HG03354 (cell line): ENCODE data around the gene RNF113A.
"Not testable (repeated sequence)": the region's sequence is repeated elsewhere in the genome, so short reads cannot be mapped to it uniquely, and the experiment has no call there.

Source experiments
- ATAC-seq: cut with Tn5 transposase; IDR thresholded peaks from one replicate; pipeline ENCODE4 v1.9.1; 2021; ENCODE audit warnings: mild to moderate bottlenecking; ENCODE audit not compliant: unreplicated experiment, poor library complexity, severe bottlenecking

RNF113A gene

DNA sequence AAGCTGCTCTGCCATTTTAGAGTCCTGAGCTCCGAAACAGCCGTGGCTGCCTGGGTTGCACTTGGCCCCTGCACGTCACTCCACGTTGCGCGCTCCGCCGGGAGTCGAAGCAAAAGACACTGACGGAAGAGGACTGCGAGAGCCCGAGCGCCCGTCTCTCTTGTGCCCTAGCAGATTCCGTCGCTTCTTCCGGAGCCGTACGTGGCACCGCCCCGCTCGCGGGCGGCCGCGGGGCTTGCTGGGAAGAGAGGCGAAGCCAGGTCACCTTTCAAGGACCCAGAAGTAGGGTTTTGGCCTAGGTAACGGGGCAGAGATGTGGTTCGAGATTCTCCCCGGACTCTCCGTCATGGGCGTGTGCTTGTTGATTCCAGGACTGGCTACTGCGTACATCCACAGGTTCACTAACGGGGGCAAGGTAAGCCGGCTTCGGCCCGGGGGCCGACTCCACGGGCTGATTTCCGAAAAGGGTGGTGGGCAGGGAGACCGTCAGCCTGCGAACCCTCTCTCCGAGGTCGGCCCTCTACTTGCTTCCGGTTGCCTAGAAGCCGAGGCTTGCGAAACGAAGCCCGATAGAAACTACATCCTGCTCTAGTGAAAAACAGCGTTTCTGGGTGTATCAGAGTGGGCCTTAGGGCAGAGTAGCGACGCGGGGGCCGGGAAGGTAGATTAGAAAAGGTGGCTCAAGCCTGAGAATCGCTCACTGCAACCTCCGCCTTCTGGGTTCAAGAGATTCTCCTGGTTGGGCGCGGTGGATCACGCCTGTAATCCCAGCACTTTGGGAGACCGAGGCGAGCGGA, at the start of gene RNF113A, which contains the start of gene NDUFA1:
Gene RNF113A, minus strand, starts transcription at position 135 of the 797 bp plus-strand sequence. Its CDS starts 120 bp downstream, at position 15.
Gene NDUFA1, plus strand, starts transcription at position 234 of the 797 bp plus-strand sequence. Its CDS starts 80 bp downstream, at position 314.
- peak; percentile 88 for ATAC-seq

DNA sequence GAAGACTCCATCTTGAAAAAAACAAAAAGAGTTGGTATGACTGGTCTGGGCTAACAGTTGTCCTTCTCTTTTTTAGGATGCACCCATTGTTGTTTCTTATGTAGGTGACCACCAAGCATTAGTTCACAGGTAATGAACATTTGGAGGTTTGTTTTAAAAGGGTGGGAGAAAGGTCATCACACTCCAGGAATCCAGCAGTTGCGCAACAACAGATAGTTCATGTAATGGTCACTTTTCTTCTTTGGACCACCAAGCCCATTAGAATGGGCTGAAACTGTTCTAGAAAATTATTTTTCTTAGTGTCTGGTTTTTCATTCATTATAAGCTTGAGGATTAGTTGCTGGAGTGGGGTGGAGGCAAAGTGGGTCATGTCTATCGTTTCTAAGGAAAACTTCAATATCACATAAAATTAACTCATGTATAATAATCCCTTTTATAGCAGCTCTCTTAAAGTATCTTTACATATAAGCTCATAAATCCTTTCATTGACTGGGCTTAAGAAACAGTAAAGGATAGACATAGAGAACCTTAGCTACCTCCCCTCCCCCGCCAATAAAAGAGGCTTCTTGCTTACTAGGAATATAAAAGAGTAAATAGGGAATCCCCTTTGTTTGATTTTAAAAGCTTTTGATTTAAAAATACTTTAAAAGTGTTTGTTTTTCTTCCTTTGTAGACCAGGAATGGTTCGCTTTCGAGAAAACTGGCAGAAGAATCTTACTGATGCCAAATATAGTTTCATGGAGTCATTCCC, 48.5 kb upstream of the RNF113A start:
- no peak for ATAC-seq

GRCh38 chrX:119917877-119918276, 46.3 kb upstream of the RNF113A start:
- no peak for ATAC-seq

- ATAC-seq: no peak
These were observed 44.8 kb upstream of the RNF113A start for GRCh38 chrX:119916310-119916709.

DNA sequence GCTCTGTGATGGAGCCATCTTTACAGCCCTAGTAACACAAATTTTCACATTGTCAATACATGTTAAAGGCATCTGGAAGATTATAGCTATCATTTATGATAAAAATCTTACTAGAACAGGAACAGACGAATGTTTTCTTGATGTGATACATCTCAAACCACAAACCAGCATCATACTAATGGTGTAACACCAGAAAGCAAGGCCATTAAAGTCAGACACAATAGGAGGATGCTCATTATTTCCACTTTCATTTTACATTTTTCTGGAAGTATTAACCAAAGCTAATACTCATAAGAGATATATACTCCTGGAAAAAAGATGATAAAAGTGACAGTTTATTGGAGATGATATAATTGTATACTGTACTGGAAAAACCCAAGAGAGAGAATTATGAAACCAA, 29.4 kb upstream of the RNF113A start:
- ATAC-seq: no peak

DNA sequence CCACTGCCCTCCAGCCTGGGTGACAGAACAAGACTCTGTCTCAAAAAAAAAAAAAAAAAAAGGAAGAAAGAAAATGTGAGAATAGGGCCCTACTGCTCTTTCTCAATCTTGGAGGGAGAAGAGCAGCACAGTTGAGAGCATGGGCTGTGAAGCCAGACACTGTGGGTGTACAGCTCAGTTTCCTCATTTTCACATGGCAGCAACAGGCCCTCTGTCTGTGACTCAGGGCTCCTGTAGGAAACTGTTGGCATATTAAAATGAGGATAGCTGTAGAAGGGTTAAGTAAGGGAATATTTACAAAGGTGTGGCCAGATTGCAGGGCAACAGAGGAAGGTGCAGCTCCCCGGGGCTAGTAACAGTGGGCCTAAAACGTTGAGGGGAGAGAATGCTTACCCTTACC, 27.6 kb upstream of the RNF113A start:
- ATAC-seq: no peak

DNA sequence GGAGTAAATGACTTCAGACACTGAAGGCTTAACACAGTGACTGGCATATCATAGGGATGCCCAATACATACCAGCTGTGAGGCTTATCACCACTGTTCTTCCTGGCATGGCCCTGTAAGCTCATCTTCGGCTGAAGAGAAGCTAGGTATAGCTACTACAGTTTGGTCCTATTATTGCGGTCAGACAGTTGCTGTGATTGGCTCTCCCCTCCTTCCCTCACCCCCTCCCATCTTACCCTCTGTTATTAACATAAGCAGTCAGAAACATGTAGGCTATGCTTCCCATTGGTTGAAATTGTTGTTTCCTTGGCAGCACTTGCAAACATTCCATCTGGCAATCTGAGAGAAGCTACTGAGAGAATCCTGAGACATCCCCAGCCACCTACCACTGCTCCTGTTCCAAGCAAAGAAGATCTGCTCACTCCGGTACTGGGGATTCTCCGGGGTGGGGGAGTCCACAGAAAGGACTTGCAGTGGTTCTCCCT, 24.4 kb upstream of the RNF113A start, which contains the start of gene AKAP14:
Gene AKAP14, plus strand, starts transcription at position 51 of the 484 bp plus-strand sequence. CDS start 7,331 bp downstream, outside the sequence.
- no peak for ATAC-seq

GRCh38 chrX:119891961-119892692, 20.6 kb upstream of the RNF113A start:
- not testable (repeated sequence) for ATAC-seq

GRCh38 chrX:119890626-119891025, 19.1 kb upstream of the RNF113A start:
- ATAC-seq: not testable (repeated sequence)

- ATAC-seq: peak; percentile 92
These were observed 16.3 kb upstream of the RNF113A start for GRCh38 chrX:119887721-119888425.

- ATAC-seq: no peak
These were observed 14.3 kb upstream of the RNF113A start for GRCh38 chrX:119885554-119886428.

GRCh38 chrX:119880552-119881437, 9.3 kb upstream of the RNF113A start:
- peak; percentile 92 for ATAC-seq

DNA sequence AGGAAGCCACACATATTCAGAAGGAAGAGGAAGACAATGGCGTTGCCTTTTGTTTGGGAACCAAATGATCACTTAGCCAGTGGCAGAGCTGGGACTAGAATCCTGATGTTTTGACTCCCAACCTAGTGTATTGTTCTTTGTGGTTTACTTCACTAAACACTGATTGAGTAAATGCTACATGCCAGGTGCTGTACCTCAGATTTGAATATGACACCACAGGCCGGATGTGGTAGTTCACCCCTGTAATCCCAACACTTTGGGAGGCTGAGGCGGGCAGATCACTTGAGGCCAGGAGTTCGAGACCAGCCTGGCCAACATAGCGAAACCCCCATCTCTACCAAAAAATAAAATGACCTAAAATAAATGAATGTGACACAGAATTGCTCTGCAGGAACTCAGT, 8.5 kb upstream of the RNF113A start:
- peak; percentile 47 for ATAC-seq

- ATAC-seq: no peak
These were observed 7.2 kb upstream of the RNF113A start for GRCh38 chrX:119878740-119879139.

DNA sequence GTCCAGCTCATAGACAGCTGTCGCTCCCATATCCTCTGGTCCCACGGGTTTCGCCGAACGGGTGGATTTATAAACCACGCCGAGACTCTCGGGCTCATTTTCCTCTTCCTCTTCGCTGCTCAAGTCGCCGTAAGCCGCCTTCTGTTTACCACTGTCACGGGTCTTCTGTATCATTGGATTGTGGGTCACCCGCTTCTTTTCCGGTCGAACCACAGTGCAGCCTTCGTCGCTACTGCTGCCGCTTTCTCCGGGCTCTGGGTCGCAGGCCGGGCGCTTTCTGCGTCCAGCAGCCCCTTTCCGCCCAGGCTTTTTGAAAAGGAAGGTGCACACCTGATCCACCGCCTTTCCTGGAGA, 311 bp downstream of the RNF113A start:
- ATAC-seq: peak; percentile 46

GRCh38 chrX:119870626-119871131, 854 bp downstream of the RNF113A start:
- peak; percentile 17 for ATAC-seq

GRCh38 chrX:119853444-119853843, 18.1 kb downstream of the RNF113A start:
- no peak for ATAC-seq
